CD4-positive, alpha-beta T cell treated with Interferon alpha-2 for 1 hour (primary cell): ENCODE results near the gene LGALS8.
A peak's percentile ranks its signal among the peaks of the same experiment; 100 is the strongest.
"Not testable (repeated sequence)": the region's sequence is repeated elsewhere in the genome, so short reads cannot be mapped to it uniquely, and the experiment has no call there.

ENCODE experiments used
- DNase-seq, 2 donors: peaks; one replicate each; pipeline ENCODE4 v3.0.0-alpha.2; 2020 to 2022

LGALS8 gene

DNA sequence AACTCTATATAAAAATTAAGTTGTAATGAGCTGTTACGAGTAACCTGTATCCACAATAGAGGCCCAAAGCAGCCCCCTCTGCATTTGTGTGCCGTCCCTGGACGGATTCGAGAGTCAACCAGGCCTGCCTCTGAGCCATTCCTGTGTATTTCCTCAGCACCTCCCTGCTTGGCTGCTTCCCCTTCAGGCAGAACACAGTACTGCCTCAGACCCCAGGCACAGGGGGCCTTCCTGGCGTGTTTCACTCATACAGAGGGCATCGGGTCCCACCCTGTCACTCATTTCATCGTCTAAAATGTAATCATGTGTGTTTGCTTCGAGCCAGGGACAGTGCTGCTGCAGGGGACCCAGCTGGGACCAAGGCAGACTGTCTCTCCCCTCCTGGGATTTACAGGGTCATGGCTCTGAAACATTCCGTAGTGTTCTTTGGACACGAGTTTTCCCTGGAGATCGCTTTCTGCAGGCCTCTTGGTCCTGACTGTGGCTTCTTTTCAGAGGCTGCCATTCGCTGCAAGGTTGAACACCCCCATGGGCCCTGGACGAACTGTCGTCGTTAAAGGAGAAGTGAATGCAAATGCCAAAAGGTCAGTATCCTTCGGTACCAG, 19.4 kb downstream of the LGALS8 start:
- DNase-seq = no peak

DNA sequence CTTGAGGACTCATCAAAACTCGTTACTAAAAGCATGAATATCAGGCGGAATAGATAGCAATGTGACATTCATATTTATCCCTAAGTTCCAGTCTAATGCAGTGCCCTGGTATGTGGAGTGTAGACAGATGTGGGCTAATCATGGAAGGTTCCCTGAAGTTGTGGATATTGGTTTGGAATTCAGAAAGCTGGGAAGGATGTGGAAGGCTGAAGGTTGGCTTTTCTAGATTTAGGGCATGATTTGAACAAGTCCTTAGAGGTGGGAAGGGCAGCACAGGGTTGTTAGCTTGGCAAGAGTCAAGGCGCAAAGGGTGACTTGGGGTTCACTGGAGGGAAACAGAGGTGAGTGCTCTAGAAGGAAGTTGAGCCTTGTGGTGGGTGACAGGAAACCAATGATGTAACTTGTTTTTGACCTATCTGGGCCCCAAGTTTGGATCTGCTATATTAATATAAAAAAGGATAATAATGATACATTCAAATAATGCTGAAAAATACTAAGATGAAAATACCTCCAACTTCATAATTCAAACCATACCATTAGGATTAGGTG, 21.9 kb downstream of the LGALS8 start:
- peak in 1 of 2 donors; percentile 26 for DNase-seq

DNA sequence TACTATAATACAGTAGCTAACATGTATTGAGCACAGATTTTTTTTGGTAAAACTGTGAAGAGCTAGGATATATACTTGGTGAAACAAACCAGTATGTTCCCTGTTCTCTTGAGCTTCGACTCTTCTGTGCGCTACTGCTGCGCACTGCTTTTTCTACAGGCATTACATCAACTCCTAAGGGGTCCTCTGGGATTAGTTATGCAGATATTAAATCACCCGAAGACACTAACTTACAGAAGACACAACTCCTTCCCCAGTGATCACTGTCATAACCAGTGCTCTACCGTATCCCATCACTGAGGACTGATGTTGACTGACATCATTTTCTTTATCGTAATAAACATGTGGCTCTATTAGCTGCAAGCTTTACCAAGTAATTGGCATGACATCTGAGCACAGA, 24.7 kb downstream of the LGALS8 start:
- no peak for DNase-seq

DNA sequence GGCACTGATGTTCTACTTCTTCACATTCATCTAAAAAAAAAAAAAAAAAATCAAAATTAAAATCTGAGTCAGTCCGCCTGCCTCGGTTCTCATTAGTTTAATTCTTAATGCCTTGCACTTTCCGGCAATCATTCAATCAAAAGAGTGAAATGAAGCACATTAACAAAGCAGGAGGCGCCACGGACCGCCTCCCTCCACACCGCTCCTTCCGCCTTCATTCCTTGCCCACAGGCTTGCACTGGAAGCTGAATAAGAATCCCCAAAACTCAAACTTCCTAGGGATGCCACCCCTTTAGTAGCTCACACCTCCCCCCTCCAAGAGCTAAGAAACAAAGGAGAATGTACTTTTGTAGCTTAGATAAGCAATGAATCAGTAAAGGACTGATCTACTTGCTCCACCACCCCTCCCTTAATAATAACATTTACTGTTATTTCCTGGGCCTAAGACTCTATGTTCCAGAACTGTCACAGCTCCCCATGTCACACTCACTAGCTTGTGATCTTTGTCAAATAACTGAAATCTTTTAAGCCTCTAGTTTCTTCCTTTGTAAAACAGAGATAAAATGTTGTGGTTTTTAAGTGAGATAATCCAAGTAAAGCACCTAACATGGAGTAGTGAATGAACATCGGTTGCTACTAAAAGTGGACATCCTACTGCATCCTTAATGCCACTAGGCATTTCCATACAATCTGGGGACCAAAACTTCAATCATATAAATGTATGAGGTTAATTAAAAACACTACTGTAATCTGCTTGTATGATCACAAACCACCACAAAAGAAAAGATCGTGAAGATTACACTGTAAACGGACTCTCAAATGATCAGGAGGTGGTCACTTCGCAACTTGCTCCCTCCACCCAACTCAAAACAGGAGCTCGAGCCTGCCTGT, 27.4 kb downstream of the LGALS8 start:
- no peak for DNase-seq

DNA sequence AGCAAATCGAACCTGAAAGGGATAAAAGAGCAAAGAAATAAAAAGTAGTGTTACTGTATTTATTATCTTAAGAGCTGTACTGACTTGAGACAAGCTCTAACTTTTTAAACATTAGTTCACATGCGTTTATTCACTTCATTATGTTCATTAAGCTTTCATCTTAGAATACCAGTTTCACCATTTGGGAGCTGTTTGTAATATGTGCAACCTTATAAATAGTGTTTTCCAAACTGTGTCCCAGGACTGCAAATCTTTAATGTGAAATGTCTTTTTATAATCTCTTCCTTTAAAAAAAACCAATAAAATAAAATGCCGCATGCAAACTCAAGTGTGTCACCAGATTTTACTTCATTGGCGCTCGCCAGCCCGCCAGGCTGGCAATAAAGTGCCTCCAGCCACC, 28.3 kb downstream of the LGALS8 start:
- DNase-seq = no peak

DNA sequence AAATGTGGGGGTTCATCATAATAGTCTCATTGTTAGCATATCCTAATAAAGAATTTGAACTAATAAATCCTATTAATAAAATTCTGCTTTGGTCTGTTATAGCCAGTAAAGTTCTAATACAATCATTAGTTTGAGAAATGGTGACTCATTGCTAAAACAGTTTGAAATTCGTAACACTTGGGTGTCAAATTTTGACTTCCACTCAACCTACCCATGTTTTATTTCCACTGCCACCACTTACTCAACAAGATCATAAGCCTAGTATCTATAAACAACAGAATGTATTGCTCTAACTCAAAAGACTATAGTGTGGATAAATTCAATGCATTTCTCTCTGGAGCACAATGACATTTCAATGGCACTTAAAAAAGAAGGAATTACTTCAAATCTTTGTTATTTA, 29.1 kb downstream of the LGALS8 start:
- no peak for DNase-seq

DNA sequence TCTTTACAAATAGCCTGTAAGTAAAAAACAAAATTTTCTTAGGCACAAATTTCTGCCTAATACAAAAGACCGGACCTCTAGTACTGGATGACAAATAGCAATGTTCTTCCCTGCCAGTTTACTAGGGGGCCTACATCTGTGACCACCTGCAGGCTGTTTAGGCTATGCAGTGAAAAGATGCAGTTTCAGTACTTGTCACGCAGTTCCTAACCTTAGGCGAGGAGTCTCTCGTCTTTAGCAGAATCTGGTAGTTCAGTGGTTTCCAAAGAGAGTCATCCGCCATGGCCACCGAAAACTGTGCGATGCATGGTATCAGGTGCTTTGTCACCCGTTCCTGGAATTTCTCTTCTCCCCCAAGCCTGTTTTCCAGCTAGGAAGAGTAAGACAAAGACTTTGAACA, 29.6 kb downstream of the LGALS8 start:
- no peak for DNase-seq

DNA sequence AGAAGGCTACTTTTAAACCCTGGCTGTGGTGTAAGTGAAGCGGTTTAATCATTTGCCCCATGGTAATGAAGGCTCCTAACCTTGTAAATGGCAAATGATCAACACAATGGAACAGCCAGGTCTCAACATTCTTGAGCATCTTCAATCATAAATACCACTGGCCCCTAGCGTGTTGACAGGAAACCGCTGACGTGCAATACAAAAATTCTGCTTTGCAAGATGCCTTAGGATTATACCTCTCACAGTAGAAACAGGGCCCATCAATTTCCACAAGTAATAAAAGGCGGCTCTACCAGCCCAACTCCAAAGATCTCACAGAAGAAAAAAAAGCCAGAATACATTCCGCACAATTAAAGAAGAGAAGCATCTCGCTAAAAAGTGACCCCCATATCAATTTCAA, 32.8 kb downstream of the LGALS8 start:
- DNase-seq = no peak

DNA sequence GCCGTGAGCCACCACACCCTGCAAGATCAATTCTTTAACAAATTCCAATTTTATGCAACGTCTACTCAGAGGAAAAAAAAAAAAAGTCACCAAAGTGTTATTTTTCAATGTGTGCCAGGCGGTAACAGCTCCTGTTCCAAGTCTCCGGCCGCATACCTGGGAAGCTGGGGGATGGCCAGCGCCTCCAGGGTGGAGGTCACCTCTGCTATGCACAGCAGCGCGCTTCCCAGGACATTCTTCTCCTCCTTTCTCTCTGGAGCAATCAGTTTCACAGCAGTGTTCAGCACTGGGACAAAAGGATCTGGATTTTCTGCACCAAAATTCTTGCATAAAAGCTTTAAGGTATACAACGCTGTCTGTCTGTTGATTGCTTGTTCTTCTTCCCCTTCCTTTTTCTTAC, 34.3 kb downstream of the LGALS8 start:
- DNase-seq = no peak

DNA sequence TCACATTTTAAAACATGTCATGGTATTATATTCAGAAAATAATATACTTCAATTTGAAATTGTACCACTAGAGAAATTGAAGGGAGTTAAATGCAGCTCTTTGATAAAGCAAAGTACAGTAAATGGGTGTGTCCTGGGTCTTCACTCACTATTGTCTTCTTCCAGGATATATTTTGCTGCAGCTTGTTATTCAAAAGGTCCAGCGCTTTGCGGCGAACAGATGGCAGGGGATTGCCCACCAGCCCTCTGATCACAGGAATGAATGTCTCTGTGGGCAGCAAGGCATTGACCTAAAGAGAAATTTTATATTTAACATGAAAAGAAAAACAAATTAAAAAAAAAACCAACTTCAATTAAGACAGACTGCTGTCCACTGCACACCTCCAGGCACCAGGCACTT, 35.1 kb downstream of the LGALS8 start:
- no peak for DNase-seq

DNA sequence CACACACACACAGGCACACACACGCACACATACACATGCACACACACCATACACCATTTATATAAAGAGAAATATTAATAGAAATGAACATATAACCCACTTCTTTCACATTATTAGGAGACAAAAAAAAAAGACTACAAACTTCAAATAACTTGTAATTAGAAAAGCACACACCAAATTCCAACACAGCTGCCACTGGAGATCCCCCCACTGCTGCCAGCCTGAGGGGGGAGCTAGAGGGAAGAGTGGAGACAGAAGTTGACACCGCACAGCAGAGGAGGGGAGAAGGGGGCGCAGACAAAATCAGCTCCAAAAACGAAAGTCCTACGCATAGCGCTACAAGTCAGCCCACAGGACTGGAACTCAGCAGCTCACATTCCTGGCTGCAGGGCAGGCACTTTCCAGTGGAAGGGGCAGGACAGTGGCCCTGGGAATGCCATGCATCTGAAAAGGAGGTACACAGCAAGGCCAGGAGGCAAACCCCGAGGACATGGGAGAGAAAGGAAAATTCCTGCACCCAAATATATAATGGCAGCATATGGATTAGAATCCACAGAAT, 36.5 kb downstream of the LGALS8 start:
- no peak for DNase-seq

DNA sequence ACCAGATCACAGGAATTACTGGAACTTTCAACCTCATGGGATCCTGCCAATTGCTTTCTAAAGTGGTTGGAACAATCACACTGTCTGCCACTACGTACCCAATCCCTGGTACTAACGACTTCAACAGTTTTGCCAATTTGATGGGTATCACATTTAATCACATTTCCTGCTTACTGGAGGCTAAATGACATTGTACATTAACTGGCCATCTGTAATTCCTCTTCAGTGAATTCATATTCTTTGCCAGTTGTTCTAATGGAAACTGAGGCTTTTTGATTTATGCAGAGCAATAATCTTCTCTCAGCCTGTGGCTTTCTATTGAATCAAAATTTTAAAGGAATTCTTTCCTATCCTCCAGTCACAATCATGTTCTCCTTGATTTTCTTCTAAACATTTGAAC, 38.2 kb downstream of the LGALS8 start:
- DNase-seq = no peak

DNA sequence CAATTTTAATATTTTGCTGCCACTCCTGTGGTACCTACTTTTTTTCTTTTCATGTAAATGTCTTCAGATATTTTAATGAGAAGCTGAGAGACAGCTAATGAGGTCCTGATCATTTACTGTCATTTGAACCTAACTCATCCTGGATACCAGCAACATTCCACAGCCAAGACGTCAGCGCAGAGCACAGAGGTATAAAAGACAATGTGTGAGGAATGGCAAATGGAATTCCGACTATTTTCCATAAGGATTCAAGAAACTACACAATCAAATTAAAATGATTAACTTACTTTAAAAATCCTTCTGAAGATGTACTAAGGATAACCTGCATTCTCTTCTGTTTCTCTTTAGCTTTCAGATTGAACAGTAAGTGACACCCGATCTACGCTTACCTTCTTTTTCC, 41.7 kb downstream of the LGALS8 start:
- no peak for DNase-seq

DNA sequence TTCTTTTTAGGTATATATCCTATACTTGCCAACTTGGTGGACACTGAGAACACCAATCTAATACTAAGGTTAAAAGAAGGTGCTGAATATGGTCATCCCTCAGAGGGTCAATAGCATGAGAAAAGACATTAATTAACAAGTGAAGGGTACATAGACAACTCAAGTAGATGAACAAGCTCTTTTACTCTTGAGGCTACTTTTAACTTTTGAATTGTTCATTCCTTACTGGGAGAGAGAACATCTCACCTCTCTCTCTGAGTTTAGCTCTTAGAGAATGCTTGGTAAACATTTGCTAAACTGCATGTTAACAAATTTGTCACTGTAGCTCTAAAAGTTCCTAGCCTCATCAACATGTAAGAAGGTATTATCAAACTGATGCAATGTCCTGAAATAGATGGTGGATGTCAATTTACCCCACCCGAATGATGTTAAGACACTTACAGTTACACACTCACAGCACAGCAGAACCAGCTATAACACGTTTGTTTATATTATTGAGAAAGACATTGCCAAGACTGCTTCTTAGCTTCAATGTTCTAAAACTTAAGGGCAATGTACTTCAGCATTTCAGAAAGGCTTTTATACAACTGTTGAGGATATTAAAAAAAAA, 44.6 kb downstream of the LGALS8 start:
- DNase-seq = no peak

DNA sequence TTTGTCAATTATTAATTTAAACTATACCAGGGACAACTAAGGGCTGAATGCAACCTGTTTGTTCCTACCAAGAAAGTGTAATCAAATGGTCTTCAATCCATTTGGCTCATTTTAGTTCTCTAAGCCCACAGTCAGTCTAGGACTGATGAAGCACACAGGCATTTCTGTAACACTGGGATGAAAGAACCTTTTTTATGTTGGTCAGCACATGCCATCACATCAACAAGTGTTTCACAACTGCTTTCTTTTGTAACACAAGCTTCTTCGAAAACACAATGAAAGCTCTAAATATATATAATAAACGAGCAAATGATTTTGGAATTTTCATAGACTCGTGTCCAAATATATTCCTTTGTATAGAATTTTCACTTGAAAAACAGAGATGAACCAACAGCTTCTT, 51.7 kb downstream of the LGALS8 start:
- DNase-seq = no peak

DNA sequence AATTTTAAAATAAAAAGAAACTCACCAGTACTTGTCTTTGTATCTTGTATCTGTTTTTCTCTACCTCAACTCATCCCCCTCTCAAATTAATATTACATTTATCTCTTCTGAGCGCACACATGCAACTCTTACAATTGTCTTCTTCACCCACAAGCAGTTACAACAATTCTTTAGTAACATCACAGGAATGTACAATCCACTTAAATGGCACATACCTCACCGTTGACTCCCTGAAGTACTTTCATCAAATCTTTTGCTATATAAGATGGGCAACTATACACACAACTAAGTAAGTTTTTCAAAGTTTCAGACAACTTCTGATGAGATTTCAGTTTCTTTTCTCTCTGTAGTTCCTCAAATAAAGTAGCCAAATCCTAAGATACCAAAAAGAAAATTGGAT, 52.2 kb downstream of the LGALS8 start:
- DNase-seq = no peak

DNA sequence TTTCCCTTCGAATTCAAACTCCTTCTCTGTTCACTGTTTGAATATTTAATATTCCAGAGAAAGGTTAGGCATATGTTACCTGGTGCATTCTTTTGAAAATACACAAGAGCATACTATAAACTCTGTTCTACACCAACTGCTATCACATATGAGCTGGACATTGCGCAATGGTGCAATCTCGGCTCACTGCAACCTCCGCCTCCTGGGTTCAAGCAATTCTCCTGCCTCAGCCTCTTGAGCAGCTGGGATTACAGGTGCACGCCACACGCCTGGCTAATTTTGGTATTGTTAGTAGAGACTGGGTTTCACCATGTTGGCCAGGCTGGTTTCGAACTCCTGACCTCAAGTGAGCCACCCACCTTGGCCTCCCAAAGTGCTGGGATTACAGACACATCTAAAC, 53.3 kb downstream of the LGALS8 start:
- DNase-seq = not testable (repeated sequence)

DNA sequence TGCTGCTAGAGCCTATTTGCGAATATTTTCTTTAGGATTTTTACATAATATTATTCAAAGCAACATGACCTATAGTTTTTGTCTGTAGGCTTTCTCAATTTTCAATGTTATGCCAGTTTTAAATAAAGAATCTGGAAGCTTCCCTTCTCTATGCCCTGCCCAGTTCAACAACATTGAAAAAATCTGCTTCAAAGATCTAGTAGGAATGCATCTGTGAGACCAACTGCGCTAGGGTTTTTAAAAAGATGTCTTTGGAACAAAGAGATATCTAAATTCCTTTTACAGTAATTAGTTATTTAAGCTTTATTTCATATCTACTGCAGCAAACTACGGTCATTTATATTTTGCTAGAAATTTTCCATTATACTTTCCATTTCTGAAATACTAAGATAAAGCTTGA, 54.9 kb downstream of the LGALS8 start:
- no peak for DNase-seq

DNA sequence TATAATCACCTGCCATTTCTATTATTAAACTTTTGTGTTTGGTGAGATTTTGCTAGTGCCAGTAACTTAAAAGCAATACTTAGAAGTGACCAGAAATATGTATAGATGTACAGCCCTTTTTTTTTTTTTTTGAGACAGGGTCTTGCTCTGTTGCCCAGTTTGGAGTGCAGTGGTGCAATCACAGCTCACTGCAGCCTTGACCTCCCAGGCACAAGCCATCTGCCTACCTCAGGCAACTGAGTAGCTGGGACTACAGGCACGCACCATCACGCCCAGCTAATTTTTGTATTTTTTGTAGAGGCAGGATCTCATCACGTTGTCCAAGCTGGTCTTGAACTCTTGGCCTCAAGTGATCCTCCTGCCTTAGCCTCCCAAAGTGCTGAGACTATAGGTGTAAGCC, 56.6 kb downstream of the LGALS8 start:
- not testable (repeated sequence) for DNase-seq

DNA sequence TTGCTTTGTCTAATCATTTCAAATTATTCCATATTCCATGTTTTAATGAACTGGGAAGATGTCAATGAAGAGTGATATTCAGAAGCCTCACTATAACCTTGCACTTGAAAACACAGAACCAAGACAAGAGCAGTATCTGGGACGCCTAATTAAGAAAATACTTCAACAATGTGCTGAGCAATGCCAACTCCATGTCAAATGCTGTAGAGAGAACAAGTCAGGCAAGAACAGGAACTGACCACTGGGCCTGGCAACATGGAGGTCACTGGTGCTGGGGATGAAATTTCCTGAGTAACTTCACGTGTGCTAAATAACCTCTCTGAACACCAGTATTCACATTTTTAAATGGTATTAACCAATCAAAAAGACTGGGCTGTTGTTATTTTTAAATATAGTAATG, 57.7 kb downstream of the LGALS8 start:
- DNase-seq = no peak

DNA sequence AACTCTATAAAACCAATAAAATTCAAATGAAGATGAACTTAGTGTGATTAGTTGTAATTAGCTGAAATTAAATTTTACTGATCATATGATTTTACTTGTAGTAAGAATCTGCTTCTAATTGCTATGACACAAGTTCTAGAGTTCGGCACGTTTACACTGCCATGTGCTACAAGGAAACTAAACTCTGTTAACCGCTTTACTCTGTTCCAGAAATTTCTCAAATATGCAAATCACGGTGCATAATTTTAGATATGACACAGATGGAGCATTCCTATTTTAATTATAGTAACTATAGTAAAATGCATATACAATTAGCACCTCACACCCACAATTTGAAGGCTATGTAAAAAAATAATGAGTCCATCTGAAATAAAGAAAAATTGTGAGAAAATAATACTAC, 65.7 kb downstream of the LGALS8 start:
- DNase-seq = no peak

DNA sequence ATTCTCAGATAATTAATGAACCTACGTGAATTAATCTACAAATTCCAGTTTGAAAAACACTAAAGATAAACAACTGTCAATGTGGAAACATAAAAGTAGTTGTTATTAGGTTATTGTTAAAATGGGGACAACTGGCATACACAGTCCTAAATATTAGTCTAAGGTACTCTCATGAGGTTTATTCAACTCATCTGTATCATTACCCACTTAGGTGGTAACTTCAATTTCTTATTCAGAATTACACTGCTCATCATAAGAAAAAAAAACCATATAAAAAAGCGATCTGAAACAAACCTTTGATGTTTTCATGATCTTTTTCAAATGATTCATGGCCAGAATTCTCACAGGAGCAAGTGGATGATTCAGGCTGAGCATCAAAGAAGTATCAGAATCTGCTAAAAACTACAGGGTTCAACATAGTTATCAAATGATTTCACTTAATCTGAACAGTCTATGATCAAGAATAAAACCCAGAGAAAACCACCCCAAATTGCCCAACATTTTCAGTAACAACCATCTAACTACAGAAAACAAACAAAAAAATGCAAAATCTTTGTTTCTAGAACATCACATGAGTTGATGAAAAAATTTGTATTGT, 66.9 kb downstream of the LGALS8 start:
- no peak for DNase-seq

DNA sequence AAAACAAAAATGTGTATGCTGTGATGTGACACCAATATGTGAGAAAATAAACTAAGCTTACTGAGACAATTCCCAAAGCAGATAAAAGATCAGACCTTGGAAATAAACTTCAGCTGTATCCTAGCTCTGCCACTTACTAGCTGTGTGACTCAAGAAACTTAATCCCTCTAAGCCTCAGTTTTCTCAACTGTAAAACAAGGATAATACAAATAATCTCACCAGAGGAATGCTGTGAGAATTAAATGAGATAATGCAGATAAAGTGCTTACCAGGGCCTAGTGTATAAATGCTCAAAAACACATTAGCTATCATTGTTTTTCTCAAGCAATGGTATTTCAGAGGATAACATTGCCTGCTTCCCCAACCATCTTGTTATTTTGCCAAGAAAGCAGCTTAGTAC, 78.4 kb downstream of the LGALS8 start:
- no peak for DNase-seq
